ENCODE data around the gene IKBKE.

The IKBKE gene

DNA sequence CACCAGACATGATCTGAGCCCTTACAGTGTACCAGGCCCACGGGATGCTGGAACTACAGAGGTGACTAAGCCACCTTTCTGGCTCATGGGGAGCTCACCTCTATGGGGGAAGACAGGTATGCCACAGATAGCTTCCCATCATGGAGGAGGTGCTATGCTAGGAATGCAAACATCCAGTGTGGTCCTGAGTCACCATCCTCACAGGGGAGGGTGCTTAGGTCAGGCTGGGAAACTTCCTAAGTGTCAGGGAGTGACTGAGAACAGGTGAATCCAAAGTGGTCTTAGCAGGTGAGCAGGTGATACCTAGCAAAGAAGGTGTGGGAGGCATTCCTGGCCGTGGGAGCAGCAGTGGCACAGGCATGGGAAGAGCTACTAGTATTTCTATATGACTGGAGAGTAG is 28.4 kb downstream of the IKBKE start:
- H3K4me2 ChIP-seq (ENCODE audit: low read length), result no peak overlapping the region
- H2AK5ac ChIP-seq (ENCODE audit: low read length), result no peak overlapping the region
- peak; percentile 75 to 81 for DNase-seq
- peaks cover 0 to 6% of the 10 kb centered on the region in 2 experiments for H3K36me3 ChIP-seq (ENCODE audit: control insufficient read depth in 1 of 2, insufficient read depth in 2 of 2, low read length in 2 of 2)
- H3K4me1 ChIP-seq (ENCODE audit: control insufficient read depth in 1 of 2, insufficient read depth in 2 of 2, low read length in 2 of 2), result peaks cover 0 to 3% of the 10 kb centered on the region in 2 experiments
- H3K9ac ChIP-seq (ENCODE audit: low read length), result no peak overlapping the region
- H3K79me1 ChIP-seq (ENCODE audit: low read length), result no peaks in the 10 kb centered on the region
- no peak overlapping the region for H2BK12ac ChIP-seq (ENCODE audit: low read length)
- no peak overlapping the region for H2BK5ac ChIP-seq (ENCODE audit: low read depth, low read length, poor library complexity)
- H3K4ac ChIP-seq (ENCODE audit: low read depth, low read length), result no peak overlapping the region
- H3K18ac ChIP-seq (ENCODE audit: low read length), result no peak overlapping the region
- H4K12ac ChIP-seq (ENCODE audit: low read depth, low read length), result no peak overlapping the region
- no peak overlapping the region for H3K4me3 ChIP-seq (ENCODE audit: low read depth, low read length)
- H3K27ac ChIP-seq (ENCODE audit: low read depth, low read length), result no peak overlapping the region
- no peaks in the 10 kb centered on the region for H3K27me3 ChIP-seq (ENCODE audit: insufficient read depth, low read length)
- H2AFZ ChIP-seq (ENCODE audit: insufficient read depth, low read length, poor library complexity), result no peak overlapping the region
- no peak overlapping the region for H3K23ac ChIP-seq (ENCODE audit: low read length)
- no peak overlapping the region for H3K14ac ChIP-seq (ENCODE audit: low read length)
- no peaks in the 10 kb centered on the region for H3K9me3 ChIP-seq (ENCODE audit: insufficient read depth, low read depth, low read length)
- H4K91ac ChIP-seq (ENCODE audit: low read depth, low read length), result no peak overlapping the region
- H3K79me2 ChIP-seq (ENCODE audit: control insufficient read depth, insufficient read depth, low read length, poor library complexity), result no peaks in the 10 kb centered on the region
- H4K8ac ChIP-seq (ENCODE audit: low read depth, low read length), result no peak overlapping the region
- no CpG with 5 or more reads among the region's 2 CpGs for WGBS (ENCODE audit: extremely low coverage, insufficient coverage, insufficient read length)
- no peak overlapping the region for H2BK120ac ChIP-seq (ENCODE audit: insufficient read depth, low read length, poor library complexity)

DNA sequence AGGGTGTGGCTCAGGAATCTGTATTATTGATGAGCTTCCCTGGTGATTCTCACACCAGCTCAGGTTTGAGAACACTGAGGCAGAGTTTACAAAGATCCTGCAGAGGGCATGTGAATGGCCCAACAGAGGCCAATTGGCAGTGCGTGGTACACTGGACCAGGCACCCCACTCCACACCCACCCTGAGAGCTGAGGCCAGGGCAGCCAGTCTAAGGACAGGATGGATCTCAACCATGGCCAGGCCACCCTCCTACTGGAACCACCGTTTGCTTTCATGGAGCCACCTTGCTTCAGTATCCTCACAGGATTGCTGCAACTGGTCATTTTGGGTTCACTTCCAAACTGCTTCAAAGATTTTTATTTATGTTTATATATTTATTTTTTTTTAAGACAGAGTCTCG is 29.8 kb downstream of the IKBKE start:
- Histone ChIP-seq H2AK5ac (ENCODE audit: low read length) (no peak overlapping the region), H3K4me3 (ENCODE audit: low read depth, low read length) (no peak overlapping the region), H3K36me3 (ENCODE audit: control insufficient read depth in 1 of 2, insufficient read depth in 2 of 2, low read length in 2 of 2) (no peaks in the 10 kb centered on the region), H3K9ac (ENCODE audit: low read length) (no peak overlapping the region), H2AFZ (ENCODE audit: insufficient read depth, low read length, poor library complexity) (no peak overlapping the region), H2BK12ac (ENCODE audit: low read length) (no peak overlapping the region), H2BK5ac (ENCODE audit: low read depth, low read length, poor library complexity) (no peak overlapping the region), H3K79me2 (ENCODE audit: control insufficient read depth, insufficient read depth, low read length, poor library complexity) (no peaks in the 10 kb centered on the region), H3K9me3 (ENCODE audit: insufficient read depth, low read depth, low read length) (no peaks in the 10 kb centered on the region), H3K4me1 (ENCODE audit: control insufficient read depth in 1 of 2, insufficient read depth in 2 of 2, low read length in 2 of 2) (peaks cover 0 to 3% of the 10 kb centered on the region in 2 experiments), H3K79me1 (ENCODE audit: low read length) (no peaks in the 10 kb centered on the region), H2BK120ac (ENCODE audit: insufficient read depth, low read length, poor library complexity) (no peak overlapping the region), H3K14ac (ENCODE audit: low read length) (no peak overlapping the region), H4K12ac (ENCODE audit: low read depth, low read length) (no peak overlapping the region), H3K27me3 (ENCODE audit: insufficient read depth, low read length) (no peaks in the 10 kb centered on the region), H3K4me2 (ENCODE audit: low read length) (no peak overlapping the region), H3K27ac (ENCODE audit: low read depth, low read length) (no peak overlapping the region), H4K91ac (ENCODE audit: low read depth, low read length) (no peak overlapping the region), H4K8ac (ENCODE audit: low read depth, low read length) (no peak overlapping the region), H3K18ac (ENCODE audit: low read length) (no peak overlapping the region), H3K23ac (ENCODE audit: low read length) (no peak overlapping the region), H3K4ac (ENCODE audit: low read depth, low read length) (no peak overlapping the region)
- no CpG with 5 or more reads among the region's 3 CpGs for WGBS (ENCODE audit: extremely low coverage, insufficient coverage, insufficient read length)
- no peak for DNase-seq

DNA sequence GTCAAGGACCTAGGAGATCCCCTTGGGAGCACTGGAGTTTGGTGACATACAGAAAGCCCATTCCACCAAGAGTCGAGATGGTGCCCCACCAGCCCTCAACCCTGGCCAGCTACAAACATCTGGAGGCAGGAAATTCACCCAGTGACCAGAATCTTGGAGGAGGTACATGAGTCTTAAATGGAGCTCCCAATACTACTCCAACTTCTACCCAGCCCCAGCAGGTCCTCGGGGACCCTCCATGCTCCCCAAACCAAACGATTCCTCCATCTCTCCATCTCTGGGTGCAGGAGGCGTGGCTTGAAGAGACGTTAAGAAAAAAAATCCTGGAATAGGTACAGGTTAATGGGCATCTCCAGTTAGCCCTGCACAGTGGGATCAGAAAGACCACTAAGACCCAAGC is 31.6 kb downstream of the IKBKE start:
- Histone ChIP-seq H3K79me2 (ENCODE audit: control insufficient read depth, insufficient read depth, low read length, poor library complexity) (no peaks in the 10 kb centered on the region), H3K9me3 (ENCODE audit: insufficient read depth, low read depth, low read length) (no peaks in the 10 kb centered on the region), H2AK5ac (ENCODE audit: low read length) (no peak overlapping the region), H4K91ac (ENCODE audit: low read depth, low read length) (no peak overlapping the region), H3K79me1 (ENCODE audit: low read length) (no peaks in the 10 kb centered on the region), H2AFZ (ENCODE audit: insufficient read depth, low read length, poor library complexity) (no peak overlapping the region), H3K4me1 (ENCODE audit: control insufficient read depth in 1 of 2, insufficient read depth in 2 of 2, low read length in 2 of 2) (peaks cover 2 to 4% of the 10 kb centered on the region in 2 experiments), H3K4me2 (ENCODE audit: low read length) (no peak overlapping the region), H3K18ac (ENCODE audit: low read length) (no peak overlapping the region), H3K14ac (ENCODE audit: low read length) (no peak overlapping the region), H2BK12ac (ENCODE audit: low read length) (no peak overlapping the region), H3K4ac (ENCODE audit: low read depth, low read length) (no peak overlapping the region), H2BK120ac (ENCODE audit: insufficient read depth, low read length, poor library complexity) (no peak overlapping the region), H3K27ac (ENCODE audit: low read depth, low read length) (no peak overlapping the region), H3K36me3 (ENCODE audit: control insufficient read depth in 1 of 2, insufficient read depth in 2 of 2, low read length in 2 of 2) (no peaks in the 10 kb centered on the region), H3K9ac (ENCODE audit: low read length) (no peak overlapping the region), H2BK5ac (ENCODE audit: low read depth, low read length, poor library complexity) (no peak overlapping the region), H3K23ac (ENCODE audit: low read length) (no peak overlapping the region), H3K4me3 (ENCODE audit: low read depth, low read length) (no peak overlapping the region), H4K12ac (ENCODE audit: low read depth, low read length) (no peak overlapping the region), H4K8ac (ENCODE audit: low read depth, low read length) (no peak overlapping the region), H3K27me3 (ENCODE audit: insufficient read depth, low read length) (peaks cover 14% of the 10 kb centered on the region)
- WGBS (ENCODE audit: extremely low coverage, insufficient coverage, insufficient read length), result no CpG with 5 or more reads among the region's 5 CpGs
- DNase-seq, result no peak

DNA sequence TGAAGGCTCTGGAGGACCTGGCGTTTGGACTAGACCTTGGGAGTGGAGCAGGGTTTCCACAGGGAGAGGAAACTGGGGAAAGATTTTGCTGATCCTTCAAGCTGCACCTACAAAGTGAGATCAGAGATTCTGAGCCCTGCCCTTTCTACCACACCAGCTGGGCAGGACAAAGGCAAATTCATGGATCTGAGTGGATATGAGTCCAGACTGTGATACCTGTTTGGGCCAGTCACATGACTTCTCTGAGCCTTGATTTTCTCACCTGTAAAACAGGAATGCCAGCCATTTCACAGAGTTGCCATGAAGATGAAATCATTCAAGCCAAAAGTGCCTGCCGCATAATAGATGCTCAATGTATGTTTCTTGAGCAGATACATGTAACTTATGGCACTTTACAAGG is 32.1 kb downstream of the IKBKE start:
- no CpG with 5 or more reads among the region's 2 CpGs for WGBS (ENCODE audit: extremely low coverage, insufficient coverage, insufficient read length)
- H3K79me2 ChIP-seq (ENCODE audit: control insufficient read depth, insufficient read depth, low read length, poor library complexity), result no peaks in the 10 kb centered on the region
- no peak overlapping the region for H2BK120ac ChIP-seq (ENCODE audit: insufficient read depth, low read length, poor library complexity)

More for the DNA sequence above, 32.1 kb downstream of the IKBKE start:
- no peaks in the 10 kb centered on the region for H3K79me1 ChIP-seq (ENCODE audit: low read length)
- no peaks in the 10 kb centered on the region for H3K9me3 ChIP-seq (ENCODE audit: insufficient read depth, low read depth, low read length)
- H4K91ac ChIP-seq (ENCODE audit: low read depth, low read length), result no peak overlapping the region
- no peak overlapping the region for H4K12ac ChIP-seq (ENCODE audit: low read depth, low read length)
- no peak overlapping the region for H2BK12ac ChIP-seq (ENCODE audit: low read length)
- H3K27me3 ChIP-seq (ENCODE audit: insufficient read depth, low read length), result peaks cover 19% of the 10 kb centered on the region
- H3K4me3 ChIP-seq (ENCODE audit: low read depth, low read length), result no peak overlapping the region
- no peak overlapping the region for H3K4me2 ChIP-seq (ENCODE audit: low read length)
- H2AFZ ChIP-seq (ENCODE audit: insufficient read depth, low read length, poor library complexity), result no peak overlapping the region
- H3K14ac ChIP-seq (ENCODE audit: low read length), result no peak overlapping the region
- no peak overlapping the region for H3K18ac ChIP-seq (ENCODE audit: low read length)
- H3K9ac ChIP-seq (ENCODE audit: low read length), result no peak overlapping the region
- H3K4me1 ChIP-seq (ENCODE audit: control insufficient read depth in 1 of 2, insufficient read depth in 2 of 2, low read length in 2 of 2), result peaks cover 5 to 7% of the 10 kb centered on the region in 2 experiments
- DNase-seq, result peak in 1 of 2 donors; percentile 25
- H4K8ac ChIP-seq (ENCODE audit: low read depth, low read length), result no peak overlapping the region
- no peak overlapping the region for H3K23ac ChIP-seq (ENCODE audit: low read length)
- H2BK5ac ChIP-seq (ENCODE audit: low read depth, low read length, poor library complexity), result no peak overlapping the region
- H3K4ac ChIP-seq (ENCODE audit: low read depth, low read length), result no peak overlapping the region
- H3K36me3 ChIP-seq (ENCODE audit: control insufficient read depth in 1 of 2, insufficient read depth in 2 of 2, low read length in 2 of 2), result no peaks in the 10 kb centered on the region
- no peak overlapping the region for H3K27ac ChIP-seq (ENCODE audit: low read depth, low read length)
- H2AK5ac ChIP-seq (ENCODE audit: low read length), result no peak overlapping the region

All from trophoblast cell (in vitro differentiated cells and primary cell).